GM10266 (cell line): ENCODE measurements around the gene RPL13.

Experiments used
- DNase-seq: peaks from one replicate; pipeline ENCODE4 v3.0.0; 2012; ENCODE audit errors: extremely low spot score
- TF ChIP-seq, protein P1 (sequence below): IDR thresholded peaks from 2 replicates; pipeline ENCODE4 v1.5.1; 2012; ENCODE audit warnings: mild to moderate bottlenecking, low read depth; ENCODE audit not compliant: control insufficient read depth, insufficient read depth; ENCODE audit errors: missing control alignments

RPL13 gene

GRCh38 chr16:89588413-89589109, 28.1 kb downstream of the RPL13 start:
- DNase-seq = no peak
- TF ChIP-seq, protein P1, sequence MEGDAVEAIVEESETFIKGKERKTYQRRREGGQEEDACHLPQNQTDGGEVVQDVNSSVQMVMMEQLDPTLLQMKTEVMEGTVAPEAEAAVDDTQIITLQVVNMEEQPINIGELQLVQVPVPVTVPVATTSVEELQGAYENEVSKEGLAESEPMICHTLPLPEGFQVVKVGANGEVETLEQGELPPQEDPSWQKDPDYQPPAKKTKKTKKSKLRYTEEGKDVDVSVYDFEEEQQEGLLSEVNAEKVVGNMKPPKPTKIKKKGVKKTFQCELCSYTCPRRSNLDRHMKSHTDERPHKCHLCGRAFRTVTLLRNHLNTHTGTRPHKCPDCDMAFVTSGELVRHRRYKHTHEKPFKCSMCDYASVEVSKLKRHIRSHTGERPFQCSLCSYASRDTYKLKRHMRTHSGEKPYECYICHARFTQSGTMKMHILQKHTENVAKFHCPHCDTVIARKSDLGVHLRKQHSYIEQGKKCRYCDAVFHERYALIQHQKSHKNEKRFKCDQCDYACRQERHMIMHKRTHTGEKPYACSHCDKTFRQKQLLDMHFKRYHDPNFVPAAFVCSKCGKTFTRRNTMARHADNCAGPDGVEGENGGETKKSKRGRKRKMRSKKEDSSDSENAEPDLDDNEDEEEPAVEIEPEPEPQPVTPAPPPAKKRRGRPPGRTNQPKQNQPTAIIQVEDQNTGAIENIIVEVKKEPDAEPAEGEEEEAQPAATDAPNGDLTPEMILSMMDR = no peak

GRCh38 chr16:89589241-89589926, 28.9 kb downstream of the RPL13 start:
- no peak for DNase-seq
- TF ChIP-seq, protein P1 = no peak

DNA sequence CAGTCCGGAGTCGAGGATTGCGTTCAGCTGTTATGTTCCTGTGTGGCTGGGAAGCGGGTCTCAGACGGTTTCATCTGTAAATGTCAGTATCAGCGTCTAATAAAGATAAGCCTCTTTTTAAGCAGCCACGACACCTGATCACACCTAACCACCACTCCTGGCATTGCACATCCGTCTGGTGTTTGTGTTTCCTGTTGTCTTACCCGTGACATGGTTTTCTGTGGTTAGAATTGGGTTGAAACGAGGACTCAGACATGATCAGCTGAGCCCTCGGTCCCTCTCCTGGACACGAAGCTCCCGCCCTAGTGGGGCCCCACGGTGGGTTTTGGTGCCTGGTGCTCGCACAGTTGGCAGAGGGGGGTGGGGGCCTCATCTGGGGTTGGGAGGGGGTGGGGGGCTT, 33.4 kb downstream of the RPL13 start:
- TF ChIP-seq, protein P1 = no peak
- no peak for DNase-seq

- TF ChIP-seq, protein P1 = no peak
- DNase-seq = no peak
Measured at GRCh38 chr16:89595330-89596060, 35.0 kb downstream of the RPL13 start.

- DNase-seq = no peak
- TF ChIP-seq, protein P1 = no peak
Measured at GRCh38 chr16:89596061-89596689, 35.7 kb downstream of the RPL13 start.

DNA sequence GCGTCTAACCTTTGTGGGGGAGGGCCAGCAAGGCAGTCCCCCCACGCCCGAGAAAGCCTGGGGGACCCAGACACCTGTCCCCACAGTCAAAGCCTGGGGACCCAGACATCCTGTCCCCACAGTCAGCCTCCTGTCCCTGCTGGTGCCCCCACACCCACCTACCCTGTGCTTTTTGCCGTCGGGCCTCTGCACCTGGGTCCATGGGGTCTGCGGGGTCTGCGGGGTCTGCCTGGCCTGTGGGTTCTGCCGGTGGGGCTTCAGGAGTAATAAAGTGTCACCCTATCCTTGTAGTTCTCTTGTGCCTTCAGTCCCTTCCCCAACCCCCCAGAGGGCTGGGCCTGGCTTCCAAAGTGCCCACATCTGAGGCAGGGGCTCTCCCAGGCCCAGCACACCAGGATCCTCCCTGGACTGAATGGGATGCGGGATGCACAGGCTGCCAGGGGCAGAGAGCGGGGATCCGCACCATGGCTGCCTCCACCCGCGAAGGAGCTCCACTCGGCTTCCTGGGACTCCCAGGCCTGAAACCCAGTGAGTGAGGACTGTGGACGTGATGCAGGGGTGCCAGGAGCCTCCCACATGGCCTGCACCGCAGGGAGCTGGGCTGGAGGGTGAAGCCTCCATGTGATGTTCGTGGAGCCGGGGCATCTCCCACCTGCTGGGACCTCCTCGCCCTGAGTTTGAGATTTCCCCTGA, 36.6 kb downstream of the RPL13 start:
- DNase-seq = no peak
- TF ChIP-seq, protein P1 = no peak
